ENCODE data around the gene ADSS2. TPM values are rescaled to one million over a fixed set of nuclear protein-coding genes. Genes with fewer than 3 reads are reported as not detected.

ADSS2 gene
- total RNA-seq, 1 experiment from 2014 or later: 55.0 TPM

DNA sequence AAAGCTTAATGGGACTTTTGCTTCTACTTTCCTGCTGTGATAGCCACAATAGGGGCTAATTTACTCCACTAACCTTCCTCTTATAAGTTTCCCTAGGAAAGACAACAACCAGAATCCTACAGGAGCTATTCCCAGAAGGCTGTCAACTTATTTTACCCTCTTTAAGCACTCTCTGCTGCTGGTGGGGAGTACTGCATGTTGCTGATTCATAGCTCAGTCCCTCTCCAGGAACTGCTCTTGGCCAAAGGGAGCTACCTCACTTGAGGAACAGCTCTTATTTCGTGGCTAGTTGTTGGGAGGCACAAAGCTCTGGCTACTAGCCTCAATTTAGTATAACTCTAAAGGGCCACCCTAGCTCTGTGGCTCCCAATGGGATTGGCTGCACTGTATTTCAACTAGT lies 37.2 kb downstream of the ADSS2 start:
- ATAC-seq: peak; percentile 58
- intact Hi-C loops (cut with micrococcal nuclease): no loop called here

DNA sequence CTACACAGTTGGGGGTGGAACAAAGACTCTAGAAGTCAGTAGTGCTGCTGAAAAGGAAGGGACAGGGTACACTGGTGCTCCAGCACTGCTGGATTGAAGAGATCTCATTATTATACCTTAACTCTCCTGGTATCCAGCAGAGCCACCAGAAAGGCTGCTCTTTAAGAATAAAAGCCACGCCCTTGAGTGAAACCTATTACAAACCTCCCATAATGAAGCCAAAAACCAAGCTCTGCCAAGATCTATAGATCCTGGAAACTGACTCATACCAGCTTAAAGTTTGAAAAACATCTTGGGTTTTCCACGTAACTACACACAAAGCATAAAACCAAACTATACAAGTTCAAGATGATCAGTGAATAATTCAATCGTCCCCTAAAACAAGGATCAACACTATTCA lies 38.0 kb downstream of the ADSS2 start:
- H3K79me2 ChIP-seq (ENCODE audit: low read length): no peaks in the 10 kb centered on the region
- no peak overlapping the region for H2AFZ ChIP-seq (ENCODE audit: low read length)
- no peak overlapping the region for H3K4me2 ChIP-seq (ENCODE audit: low read length)
- no peak overlapping the region for H3K9ac ChIP-seq (ENCODE audit: low read length)
- no peaks in the 10 kb centered on the region for H3K27me3 ChIP-seq (ENCODE audit: low read length)
- H3K9me3 ChIP-seq (ENCODE audit: low read length): no peaks in the 10 kb centered on the region
- POLR2A ChIA-PET (ENCODE audit: unreplicated experiment): interaction anchor here (0.6 kb wide), 1 partner anchor 14 kb away, joined by 4 read pairs; no protein-coding TSS in a partner anchor
- no peak overlapping the region for H3K4me3 ChIP-seq (ENCODE audit: low read length)
- H3K4me1 ChIP-seq (ENCODE audit: insufficient read depth, low read length): peaks cover 14% of the 10 kb centered on the region
- TF ChIP-seq, protein P1, sequence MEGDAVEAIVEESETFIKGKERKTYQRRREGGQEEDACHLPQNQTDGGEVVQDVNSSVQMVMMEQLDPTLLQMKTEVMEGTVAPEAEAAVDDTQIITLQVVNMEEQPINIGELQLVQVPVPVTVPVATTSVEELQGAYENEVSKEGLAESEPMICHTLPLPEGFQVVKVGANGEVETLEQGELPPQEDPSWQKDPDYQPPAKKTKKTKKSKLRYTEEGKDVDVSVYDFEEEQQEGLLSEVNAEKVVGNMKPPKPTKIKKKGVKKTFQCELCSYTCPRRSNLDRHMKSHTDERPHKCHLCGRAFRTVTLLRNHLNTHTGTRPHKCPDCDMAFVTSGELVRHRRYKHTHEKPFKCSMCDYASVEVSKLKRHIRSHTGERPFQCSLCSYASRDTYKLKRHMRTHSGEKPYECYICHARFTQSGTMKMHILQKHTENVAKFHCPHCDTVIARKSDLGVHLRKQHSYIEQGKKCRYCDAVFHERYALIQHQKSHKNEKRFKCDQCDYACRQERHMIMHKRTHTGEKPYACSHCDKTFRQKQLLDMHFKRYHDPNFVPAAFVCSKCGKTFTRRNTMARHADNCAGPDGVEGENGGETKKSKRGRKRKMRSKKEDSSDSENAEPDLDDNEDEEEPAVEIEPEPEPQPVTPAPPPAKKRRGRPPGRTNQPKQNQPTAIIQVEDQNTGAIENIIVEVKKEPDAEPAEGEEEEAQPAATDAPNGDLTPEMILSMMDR (conservative IDR thresholded peaks at IDR 0.05; ENCODE audit: low read depth, low read length): no peak
- no TSS peak for BruUV-seq (replicated peaks)
- H3K36me3 ChIP-seq (ENCODE audit: low read depth, low read length): peaks cover 81% of the 10 kb centered on the region
- H3F3A ChIP-seq (ENCODE audit: low read length, unreplicated experiment): no peaks in the 10 kb centered on the region
- CTCF ChIA-PET: interaction anchor here (1.4 kb wide), 1 partner anchor 114 kb away, joined by 3 read pairs; no protein-coding TSS in a partner anchor
- ATAC-seq (peak; percentile 70), DNase-seq (peak; percentile 52)
- no peak overlapping the region for H3K27ac ChIP-seq (ENCODE audit: low read length)
- H3K9me2 ChIP-seq (replicated peaks; ENCODE audit: low read length): no peaks in the 10 kb centered on the region
- intact Hi-C loops (cut with micrococcal nuclease): no loop called here
- no peaks in the 10 kb centered on the region for H4K20me1 ChIP-seq (ENCODE audit: low read length)

More for the DNA sequence above, 37.2 kb downstream of the ADSS2 start:
- no peak for TF ChIP-seq EZH2 (IDR thresholded peaks at IDR 0.05; ENCODE audit: low read length, unreplicated experiment)
- TF ChIP-seq, protein P1 (conservative IDR thresholded peaks at IDR 0.05; ENCODE audit: low read depth, low read length): peak; percentile 50
- no TSS peak for BruUV-seq (replicated peaks)
- H3K9ac ChIP-seq (ENCODE audit: low read length): no peak overlapping the region
- no peak overlapping the region for H3K4me2 ChIP-seq (ENCODE audit: low read length)
- no peaks in the 10 kb centered on the region for H3K27me3 ChIP-seq (ENCODE audit: low read length)
- peaks cover 80% of the 10 kb centered on the region for H3K36me3 ChIP-seq (ENCODE audit: low read depth, low read length)
- H4K20me1 ChIP-seq (ENCODE audit: low read length): no peaks in the 10 kb centered on the region
- H2AFZ ChIP-seq (ENCODE audit: low read length): no peak overlapping the region
- no peaks in the 10 kb centered on the region for H3K9me2 ChIP-seq (replicated peaks; ENCODE audit: low read length)
- no peaks in the 10 kb centered on the region for H3F3A ChIP-seq (ENCODE audit: low read length, unreplicated experiment)
- H3K4me3 ChIP-seq (ENCODE audit: low read length): no peak overlapping the region
- H3K9me3 ChIP-seq (ENCODE audit: low read length): no peaks in the 10 kb centered on the region
- no peak overlapping the region for H3K27ac ChIP-seq (ENCODE audit: low read length)
- ChIA-PET POLR2A (ENCODE audit: unreplicated experiment) (no interaction called here), CTCF (interaction anchor here (0.6 to 1.4 kb wide), 2 partner anchors 112 to 115 kb away, joined by 3 read pairs; no protein-coding TSS in a partner anchor)
- H3K79me2 ChIP-seq (ENCODE audit: low read length): no peaks in the 10 kb centered on the region
- DNase-seq: peak; percentile 50
- H3K4me1 ChIP-seq (ENCODE audit: insufficient read depth, low read length): peaks cover 16% of the 10 kb centered on the region

DNA sequence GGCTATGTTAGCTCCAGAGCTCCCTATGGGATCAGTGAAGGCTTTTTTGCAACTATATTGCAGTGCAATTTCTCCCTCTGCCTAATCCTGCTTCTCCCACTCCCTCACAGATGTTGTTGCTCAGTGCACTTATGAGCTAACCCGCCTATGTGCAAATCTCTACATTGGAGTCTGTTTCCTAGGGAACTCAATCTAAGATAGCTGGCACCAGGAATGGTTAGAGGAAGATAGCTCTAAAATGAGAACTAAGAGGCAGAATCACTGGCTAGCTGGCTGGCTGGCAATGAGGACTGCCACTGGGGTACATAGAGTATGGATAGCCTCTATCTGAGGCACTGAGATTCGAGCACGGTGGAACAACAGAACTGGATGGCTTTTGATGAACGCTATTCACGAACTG lies 39.5 kb downstream of the ADSS2 start:
- no TSS peak for BruUV-seq (replicated peaks)
- Histone ChIP-seq H3K79me2 (ENCODE audit: low read length) (no peaks in the 10 kb centered on the region), H3K9ac (ENCODE audit: low read length) (no peak overlapping the region), H3F3A (ENCODE audit: low read length, unreplicated experiment) (no peaks in the 10 kb centered on the region), H4K20me1 (ENCODE audit: low read length) (no peaks in the 10 kb centered on the region), H3K4me2 (ENCODE audit: low read length) (no peak overlapping the region), H3K27ac (ENCODE audit: low read length) (no peak overlapping the region), H3K4me1 (ENCODE audit: insufficient read depth, low read length) (peaks cover 12% of the 10 kb centered on the region), H2AFZ (ENCODE audit: low read length) (no peak overlapping the region), H3K27me3 (ENCODE audit: low read length) (no peaks in the 10 kb centered on the region), H3K36me3 (ENCODE audit: low read depth, low read length) (peaks cover 80% of the 10 kb centered on the region), H3K9me2 (replicated peaks; ENCODE audit: low read length) (no peaks in the 10 kb centered on the region), H3K9me3 (ENCODE audit: low read length) (no peaks in the 10 kb centered on the region), H3K4me3 (ENCODE audit: low read length) (no peak overlapping the region)
- ATAC-seq (no peak), DNase-seq (no peak)
- ChIA-PET CTCF (no interaction called here), POLR2A (ENCODE audit: unreplicated experiment) (no interaction called here)
- intact Hi-C loops (cut with micrococcal nuclease): no loop called here
- TF ChIP-seq EZH2phosphoT487 (IDR thresholded peaks at IDR 0.05; ENCODE audit: borderline replicate concordance, low read length) (no peak), EZH2 (IDR thresholded peaks at IDR 0.05; ENCODE audit: low read length, unreplicated experiment) (no peak)
- TF ChIP-seq, protein P1 (conservative IDR thresholded peaks at IDR 0.05; ENCODE audit: low read depth, low read length): no peak

Measured in PC-3 (cell line).